Upper lobe of left lung (tissue), 6 donors: ENCODE data around the gene TMEM35B. TPM values are rescaled to one million over a fixed set of nuclear protein-coding genes. Genes with fewer than 3 reads are reported as not detected.

ENCODE experiments used
- ATAC-seq, 2 donors: fragments of 200-7000 bp; cut with Tn5 transposase; one replicate each; pipeline ENCODE4 v1.9.1; 2022; ENCODE audit warnings: mild to moderate bottlenecking in 2 of 2, moderate library complexity in 2 of 2; ENCODE audit not compliant: low FRiP score in 2 of 2
- DNase-seq, 2 donors: peaks; one replicate each; pipeline ENCODE4 v3.0.0-alpha.2; 2019 to 2020
- H3K27ac ChIP-seq, 4 donors: fragments of 200-600 bp; sonication (generic); one replicate each; pipeline ENCODE4 v1.5.1; 2016 to 2019
- H3K27me3 ChIP-seq, 4 donors: fragments of 200-600 bp; sonication (generic); one replicate each; pipeline ENCODE4 v1.5.1; 2017 to 2019
- H3K36me3 ChIP-seq, 4 donors: fragments of 200-600 bp; sonication (generic); one replicate each; pipeline ENCODE4 v1.5.1; 2016 to 2019
- H3K4me1 ChIP-seq, 4 donors: fragments of 200-600 bp; sonication (generic); one replicate each; pipeline ENCODE4 v1.5.1; 2018 to 2019
- H3K4me3 ChIP-seq, 4 donors: fragments of 200-600 bp; sonication (generic); one replicate each; pipeline ENCODE4 v1.5.1; 2017 to 2019; ENCODE audit warnings: mild to moderate bottlenecking in 2 of 4, moderate library complexity in 1 of 4
- H3K9me3 ChIP-seq, 4 donors: fragments of 200-600 bp; sonication (generic); one replicate each; pipeline ENCODE4 v1.5.1; 2018 to 2019
- EP300 ChIP-seq, 4 donors: sonication (generic); formaldehyde crosslinking; IDR thresholded peaks; one replicate each; pipeline ENCODE4 v1.5.1; 2017; ENCODE audit warnings: antibody characterized with exemption in 4 of 4, control low read depth in 2 of 4
- POLR2A ChIP-seq, 4 donors: fragments of 450-650 bp; IDR thresholded peaks; one replicate each; pipeline ENCODE4 v1.5.1; 2016 to 2017; ENCODE audit warnings: antibody characterized with exemption in 4 of 4, mild to moderate bottlenecking in 2 of 4
- POLR2AphosphoS5 ChIP-seq, 2 donors: sonication (generic); formaldehyde crosslinking; IDR thresholded peaks; one replicate each; pipeline ENCODE4 v1.5.1; 2017; ENCODE audit warnings: antibody characterized with exemption in 2 of 2
- WGBS, 2 donors: methylation state at CpG; one replicate each; pipeline ENCODE4 v1.1.5; 2017 to 2018; 5-methylcytosine and 5-hydroxymethylcytosine counted together
- total RNA-seq, 6 donors: library from RNA; depleted of rRNA in 4 of 6; stranded (reverse); fragments of >200 nt in 4 of 6; gene quantifications; one replicate each; pipeline versions ENCODE4 v1.1.0 to v1.2.1, GENCODE V29; 2016 to 2021
- TF ChIP-seq, protein P1 (sequence below), 6 experiments: fragments of 450-650 bp in 4 of 6; fragments of 200-600 bp in 2 of 6; sonication (generic) in 2 of 6; IDR thresholded peaks; one replicate each; pipeline ENCODE4 v1.5.1; 2016 to 2019; ENCODE audit warnings: antibody characterized with exemption in 6 of 6
- donor health status: DM: no; HTN: no; CAD: no; lungs with moderate emphysema.
- donor health status: DM: no; HTN: yes; CAD: no; lungs with severe emphysema.

TMEM35B gene
- total RNA-seq, 6 donors from 2014 or later = 8.4 to 49.9 (median 35.5) TPM

DNA sequence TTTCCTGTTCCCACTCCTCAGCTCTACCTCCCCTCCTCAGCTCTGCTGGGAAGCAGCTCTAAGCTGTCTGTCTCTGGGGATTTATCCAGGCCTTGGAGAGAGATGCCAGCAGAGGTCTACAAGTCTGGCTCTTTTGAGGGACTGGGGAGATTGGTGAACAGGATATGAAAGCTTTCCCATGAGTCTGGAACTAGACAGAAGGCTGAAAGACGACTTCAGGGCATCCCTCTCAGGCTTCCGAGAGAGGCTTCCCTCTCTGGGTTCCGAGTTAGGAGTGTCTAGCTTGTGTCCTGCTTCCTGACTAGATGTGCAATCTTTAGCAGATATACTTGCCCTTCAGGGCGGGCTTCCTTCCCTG, 733 bp downstream of the TMEM35B start:
- WGBS, 2 donors = 0 to 2% methylated on average over 1 to 4 of the region's 4 CpGs
- peak in 1 of 2 donors; percentile 55 for ATAC-seq

DNA sequence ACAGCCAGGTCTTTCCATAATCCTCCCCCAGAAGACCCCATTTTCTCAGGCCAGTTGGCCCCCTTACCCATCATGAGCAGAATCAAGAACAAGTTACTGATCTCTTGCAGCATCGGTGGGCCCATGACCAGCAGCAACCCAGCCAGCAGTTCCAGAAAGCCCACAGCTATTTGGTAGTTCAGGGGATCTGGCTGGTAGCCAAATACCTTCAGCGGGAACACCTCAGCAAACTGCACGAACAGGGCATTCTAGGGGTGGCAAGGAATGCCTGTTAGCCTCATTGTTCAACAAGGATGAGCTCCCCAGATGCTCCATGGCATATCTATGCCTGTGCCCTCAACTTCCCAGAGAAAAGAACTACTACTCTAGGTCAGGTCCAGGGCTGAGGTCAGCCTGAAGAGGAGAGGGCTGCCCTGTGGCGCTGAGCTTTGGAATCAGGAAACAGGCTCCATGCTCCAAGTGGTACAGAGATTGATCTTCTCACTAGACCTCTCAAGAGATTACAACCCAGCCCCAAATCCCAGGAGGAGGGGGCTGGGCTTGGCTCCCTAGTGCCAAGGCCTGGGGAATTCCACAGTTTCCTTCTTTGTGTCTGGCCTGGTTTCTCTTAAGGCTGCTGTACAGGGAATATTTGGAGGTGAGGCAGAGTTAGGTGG, 1.3 kb downstream of the TMEM35B start:
- WGBS, 2 donors = 57 to 68% methylated on average over 4 of the region's 4 CpGs
- no peak for DNase-seq
- peaks cover 22 to 37% (median 25%) of the 10 kb centered on the region in 4 donors for H3K4me1 ChIP-seq
- peaks cover 0 to 16% (median 2%) of the 10 kb centered on the region in 4 donors for H3K36me3 ChIP-seq
- TF ChIP-seq EP300 (IDR thresholded peaks at IDR 0.05) (no peak), POLR2A (IDR thresholded peaks at IDR 0.05) (no peak), POLR2AphosphoS5 (IDR thresholded peaks at IDR 0.05) (no peak)
- TF ChIP-seq, protein P1, sequence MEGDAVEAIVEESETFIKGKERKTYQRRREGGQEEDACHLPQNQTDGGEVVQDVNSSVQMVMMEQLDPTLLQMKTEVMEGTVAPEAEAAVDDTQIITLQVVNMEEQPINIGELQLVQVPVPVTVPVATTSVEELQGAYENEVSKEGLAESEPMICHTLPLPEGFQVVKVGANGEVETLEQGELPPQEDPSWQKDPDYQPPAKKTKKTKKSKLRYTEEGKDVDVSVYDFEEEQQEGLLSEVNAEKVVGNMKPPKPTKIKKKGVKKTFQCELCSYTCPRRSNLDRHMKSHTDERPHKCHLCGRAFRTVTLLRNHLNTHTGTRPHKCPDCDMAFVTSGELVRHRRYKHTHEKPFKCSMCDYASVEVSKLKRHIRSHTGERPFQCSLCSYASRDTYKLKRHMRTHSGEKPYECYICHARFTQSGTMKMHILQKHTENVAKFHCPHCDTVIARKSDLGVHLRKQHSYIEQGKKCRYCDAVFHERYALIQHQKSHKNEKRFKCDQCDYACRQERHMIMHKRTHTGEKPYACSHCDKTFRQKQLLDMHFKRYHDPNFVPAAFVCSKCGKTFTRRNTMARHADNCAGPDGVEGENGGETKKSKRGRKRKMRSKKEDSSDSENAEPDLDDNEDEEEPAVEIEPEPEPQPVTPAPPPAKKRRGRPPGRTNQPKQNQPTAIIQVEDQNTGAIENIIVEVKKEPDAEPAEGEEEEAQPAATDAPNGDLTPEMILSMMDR (IDR thresholded peaks at IDR 0.05) = no peak
- no peaks in the 10 kb centered on the region for H3K9me3 ChIP-seq
- H3K27me3 ChIP-seq = no peaks in the 10 kb centered on the region
- peak overlapping the region; percentile 93 to 96 (median 94) for H3K27ac ChIP-seq
- ATAC-seq = no peak
- peak overlapping the region; percentile 49 to 96 (median 72) for H3K4me3 ChIP-seq

More for the DNA sequence above, 733 bp downstream of the TMEM35B start:
- peaks cover 0 to 16% (median 0%) of the 10 kb centered on the region in 4 donors for H3K36me3 ChIP-seq
- peaks cover 22 to 37% (median 25%) of the 10 kb centered on the region in 4 donors for H3K4me1 ChIP-seq
- peak overlapping the region; percentile 93 to 96 (median 94) for H3K27ac ChIP-seq
- peak overlapping the region; percentile 49 to 96 (median 72) for H3K4me3 ChIP-seq
- TF ChIP-seq EP300 (IDR thresholded peaks at IDR 0.05) (no peak), POLR2A (IDR thresholded peaks at IDR 0.05) (peak in 1 of 4 donors; percentile 17)
- no peaks in the 10 kb centered on the region for H3K27me3 ChIP-seq
- DNase-seq = no peak
- H3K9me3 ChIP-seq = no peaks in the 10 kb centered on the region

DNA sequence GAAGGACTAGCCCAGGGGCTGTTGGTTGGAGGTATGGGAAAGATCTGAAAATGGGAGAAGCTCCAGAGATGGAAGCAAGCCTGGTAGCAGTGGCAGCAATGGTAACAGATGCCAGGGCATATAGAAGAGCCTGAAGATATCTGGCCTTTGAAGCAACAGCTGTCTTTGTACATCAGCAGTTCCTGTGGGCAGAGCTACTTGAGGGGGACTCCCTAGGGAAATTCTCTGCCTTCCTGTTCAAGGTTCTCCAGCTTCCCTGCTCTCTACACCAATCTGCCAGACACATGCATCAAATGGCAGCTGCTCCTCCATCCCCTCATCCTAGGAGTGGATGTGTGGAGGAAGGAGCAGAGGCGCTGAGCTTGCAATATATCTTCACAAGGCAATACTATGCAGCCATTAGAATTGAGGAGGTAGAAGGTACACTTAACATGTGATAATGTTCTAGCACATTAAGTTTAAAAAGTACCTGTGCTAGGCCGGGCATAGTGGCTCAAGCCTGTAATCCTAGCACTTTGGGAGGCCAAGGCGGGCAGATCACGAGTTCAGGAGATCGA, 2.2 kb downstream of the TMEM35B start:
- TF ChIP-seq POLR2AphosphoS5 (IDR thresholded peaks at IDR 0.05) = no peak
- no peak for TF ChIP-seq POLR2A (IDR thresholded peaks at IDR 0.05)
- TF ChIP-seq, protein P1 (IDR thresholded peaks at IDR 0.05) = no peak
- TF ChIP-seq EP300 (IDR thresholded peaks at IDR 0.05) = no peak
- no peaks in the 10 kb centered on the region for H3K27me3 ChIP-seq
- no peak overlapping the region for H3K27ac ChIP-seq
- DNase-seq (no peak), ATAC-seq (no peak)
- no peaks in the 10 kb centered on the region for H3K9me3 ChIP-seq
- WGBS, 2 donors = 95% methylated on average over 5 of the region's 5 CpGs
- peaks cover 22 to 37% (median 25%) of the 10 kb centered on the region in 4 donors for H3K4me1 ChIP-seq
- peaks cover 0 to 16% (median 2%) of the 10 kb centered on the region in 4 donors for H3K36me3 ChIP-seq
- no peak overlapping the region for H3K4me3 ChIP-seq

DNA sequence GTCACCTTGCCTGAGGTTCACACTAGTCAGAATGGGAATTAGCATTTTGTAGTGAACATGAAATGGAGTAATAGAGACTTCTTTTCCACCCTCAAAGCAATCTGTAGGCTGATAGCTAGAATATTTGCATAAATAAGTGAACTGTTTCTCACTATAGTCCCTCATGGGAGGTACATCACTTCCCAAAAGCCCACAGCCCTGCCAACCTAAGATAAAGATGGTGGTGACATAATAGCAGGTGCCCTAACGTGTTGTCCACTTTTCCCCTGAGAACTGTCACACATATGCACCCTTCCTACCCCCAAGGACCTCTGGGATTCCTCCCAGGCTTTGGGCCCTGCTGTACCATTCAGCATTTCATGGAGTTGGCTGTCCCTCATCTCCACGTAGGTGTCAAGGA, 4.4 kb downstream of the TMEM35B start:
- no peak for TF ChIP-seq EP300 (IDR thresholded peaks at IDR 0.05)
- TF ChIP-seq, protein P1 (IDR thresholded peaks at IDR 0.05) = no peak
- TF ChIP-seq POLR2AphosphoS5 (IDR thresholded peaks at IDR 0.05) = no peak
- no peak for TF ChIP-seq POLR2A (IDR thresholded peaks at IDR 0.05)
- peaks cover 19 to 26% (median 20%) of the 10 kb centered on the region in 4 donors for H3K4me1 ChIP-seq
- WGBS, 2 donors = 81 to 93% methylated on average over 2 of the region's 2 CpGs
- H3K36me3 ChIP-seq = peaks cover 0 to 26% (median 7%) of the 10 kb centered on the region in 4 donors
- no peaks in the 10 kb centered on the region for H3K9me3 ChIP-seq
- no peak overlapping the region for H3K4me3 ChIP-seq
- ATAC-seq (no peak), DNase-seq (no peak)
- H3K27ac ChIP-seq = no peak overlapping the region
- no peaks in the 10 kb centered on the region for H3K27me3 ChIP-seq

DNA sequence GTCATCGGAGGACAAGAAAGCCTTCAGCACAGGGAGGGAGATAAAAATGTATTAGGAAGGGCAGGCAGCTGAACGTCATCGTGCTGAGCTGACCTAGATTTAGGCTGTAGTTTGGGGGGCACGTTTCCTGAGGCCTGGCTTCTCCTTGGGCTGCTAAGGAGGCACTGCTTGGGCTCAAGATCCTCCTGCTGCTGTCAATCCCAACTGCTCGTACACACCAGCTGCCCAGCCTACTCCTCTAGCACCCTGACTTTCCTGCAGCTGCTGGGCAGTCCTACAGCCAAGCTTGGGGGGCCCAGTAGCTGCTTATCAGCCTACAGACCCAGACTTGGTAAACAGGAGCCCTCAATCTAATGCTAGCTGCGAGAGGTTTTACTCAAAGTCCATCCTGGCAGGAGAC, 6.2 kb downstream of the TMEM35B start:
- DNase-seq (no peak), ATAC-seq (no peak)
- no peaks in the 10 kb centered on the region for H3K9me3 ChIP-seq
- H3K4me1 ChIP-seq = peaks cover 12 to 14% (median 13%) of the 10 kb centered on the region in 4 donors
- no peak overlapping the region for H3K4me3 ChIP-seq
- WGBS, 2 donors = 76 to 85% methylated on average over 5 to 6 of the region's 6 CpGs
- peaks cover 0 to 26% (median 7%) of the 10 kb centered on the region in 4 donors for H3K36me3 ChIP-seq
- no peak overlapping the region for H3K27ac ChIP-seq
- TF ChIP-seq EP300 (IDR thresholded peaks at IDR 0.05) (no peak), POLR2A (IDR thresholded peaks at IDR 0.05) (no peak), POLR2AphosphoS5 (IDR thresholded peaks at IDR 0.05) (no peak)
- TF ChIP-seq, protein P1 (IDR thresholded peaks at IDR 0.05) = no peak
- no peaks in the 10 kb centered on the region for H3K27me3 ChIP-seq
